ENCODE data around the gene SLC16A13. TPM values are rescaled to one million over a fixed set of nuclear protein-coding genes. Genes with fewer than 3 reads are reported as not detected.

Gene SLC16A13
- total RNA-seq, 6 experiments from 2014 or later: 14.7 to 66.4 (median 39.5) TPM

GRCh38 chr17:7042501-7043181 is 6.8 kb downstream of the SLC16A13 start:
- Histone ChIP-seq H3K4me1 (peaks cover 0 to 75% (median 37%) of the 10 kb centered on the region in 4 donors), H3K4me3 (peak overlapping the region in 2 of 3 donors; percentile 53 to 57), H3K36me3 (no peaks in the 10 kb centered on the region), H3K27me3 (no peaks in the 10 kb centered on the region), H3K27ac (peak overlapping the region in 2 of 3 donors; percentile 18 to 62), H3K9me3 (no peaks in the 10 kb centered on the region)
- DNase-seq (peak in 1 of 3 donors; percentile 45), ATAC-seq (peak in 3 of 4 donors; percentile 0 to 4 (median 0))
- intact Hi-C loops (cut with DNase I): no loop called here
- WGBS (ENCODE audit: insufficient coverage, low coverage, low lambda C conversion rate, missing lambda C conversion rate): 9% methylated on average over 16 of the region's 53 CpGs
- TF ChIP-seq POLR2A (IDR thresholded peaks at IDR 0.05): peak; percentile 55
- no peak for TF ChIP-seq CTCF (IDR thresholded peaks at IDR 0.05)

- ATAC-seq: peak; percentile 29 to 58 (median 55)
Observed at GRCh38 chr17:7043182-7043496, 7.3 kb downstream of the SLC16A13 start.

GRCh38 chr17:7043497-7044198 is 7.8 kb downstream of the SLC16A13 start, which contains the start of gene SLC16A11:
SLC16A11 (minus strand) TSS chr17:7044092; CDS start chr17:7043513, 579 bp downstream.
- peaks cover 0 to 70% (median 32%) of the 10 kb centered on the region in 4 donors for H3K4me1 ChIP-seq
- intact Hi-C loops (cut with DNase I): no loop called here
- peak; percentile 8 to 32 (median 22) for ATAC-seq

More at GRCh38 chr17:7043182-7043496, 7.3 kb downstream of the SLC16A13 start:
- TF ChIP-seq CTCF (IDR thresholded peaks at IDR 0.05) (no peak), POLR2A (IDR thresholded peaks at IDR 0.05) (no peak)
- Histone ChIP-seq H3K4me1 (peaks cover 0 to 73% (median 35%) of the 10 kb centered on the region in 4 donors), H3K27me3 (no peaks in the 10 kb centered on the region), H3K36me3 (no peaks in the 10 kb centered on the region), H3K9me3 (no peaks in the 10 kb centered on the region), H3K4me3 (peak overlapping the region; percentile 41 to 57 (median 53)), H3K27ac (peak overlapping the region in 2 of 3 donors; percentile 50 to 62)
- peak in 2 of 3 donors; percentile 77 to 80 for DNase-seq
- whole genome bisulfite sequencing (ENCODE audit: insufficient coverage, low coverage, low lambda C conversion rate, missing lambda C conversion rate): no CpG with 5 or more reads among the region's 21 CpGs
- intact Hi-C loops (cut with DNase I): no loop called here

More at GRCh38 chr17:7043497-7044198, 7.8 kb downstream of the SLC16A13 start, which contains the start of gene SLC16A11:
- H3K27ac ChIP-seq: peak within 1 kb of the TSS in 2 of 3 donors; percentile 50 to 62
- H3K9me3 ChIP-seq: no peaks in the 10 kb centered on the region
- no peaks in the 10 kb centered on the region for H3K36me3 ChIP-seq
- 3% methylated on average over 11 of the region's 58 CpGs for WGBS (ENCODE audit: insufficient coverage, low coverage, low lambda C conversion rate, missing lambda C conversion rate)
- no peaks in the 10 kb centered on the region for H3K27me3 ChIP-seq
- DNase-seq: peak; percentile 58 to 71 (median 69)
- H3K4me3 ChIP-seq: peak within 1 kb of the TSS; percentile 41 to 57 (median 53)
- peak; percentile 42 for TF ChIP-seq POLR2A (IDR thresholded peaks at IDR 0.05)
- no peak for TF ChIP-seq CTCF (IDR thresholded peaks at IDR 0.05)

Data from right lobe of liver (tissue), 6 donors.